ENCODE measurements around the gene ST6GALNAC1.
"Not testable (repeated sequence)": the region's sequence is repeated elsewhere in the genome, so short reads cannot be mapped to it uniquely, and the experiment has no call there.

The ST6GALNAC1 gene

DNA sequence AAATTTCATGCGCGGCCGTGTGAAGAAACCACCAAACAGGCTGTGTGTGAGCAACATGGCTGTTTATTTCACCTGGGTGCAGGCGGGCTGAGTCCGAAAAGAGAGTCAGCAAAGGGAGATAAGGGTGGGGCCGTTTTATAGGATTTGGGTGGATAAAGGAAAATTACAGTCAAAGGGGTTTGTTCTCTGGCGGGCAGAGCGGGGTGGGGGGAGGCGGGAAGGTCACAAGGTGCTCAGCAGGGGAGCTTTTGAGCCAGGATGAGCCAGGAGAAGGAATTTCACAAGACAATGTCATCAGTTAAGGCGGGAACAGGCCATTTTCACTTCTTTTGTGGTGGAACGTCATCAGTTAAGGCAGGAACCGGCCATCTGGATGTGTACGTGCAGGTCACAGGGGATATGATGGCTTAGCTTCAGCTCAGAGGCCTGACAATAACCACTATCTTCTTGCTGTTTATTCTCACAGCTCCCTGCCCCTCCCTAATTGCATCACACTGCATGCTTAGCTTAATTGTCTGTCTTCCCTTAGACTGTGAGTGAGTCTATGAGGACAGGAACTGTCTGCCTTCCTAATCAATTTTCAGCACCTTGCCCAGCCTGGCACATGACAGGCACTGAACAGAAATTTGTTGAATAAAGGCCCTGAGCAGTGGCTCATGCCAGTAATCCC, 32.3 kb downstream of the ST6GALNAC1 start:
- H3K4me3 ChIP-seq (ENCODE audit: low read length in 2 of 2); H2AK5ac ChIP-seq (ENCODE audit: low read depth, low read length); H3K4me1 ChIP-seq (ENCODE audit: control insufficient read depth in 2 of 2, insufficient read depth in 1 of 2, low read depth in 1 of 2, low read length in 2 of 2); DNase-seq (ENCODE audit: low spot score); H2AFZ ChIP-seq (ENCODE audit: low read length); H3K23ac ChIP-seq (ENCODE audit: low read depth, low read length, poor library complexity); H2BK120ac ChIP-seq (ENCODE audit: low read depth, low read length); H3K4me2 ChIP-seq (ENCODE audit: insufficient read depth, low read length, poor library complexity, severe bottlenecking); H3K27me3 ChIP-seq (ENCODE audit: control insufficient read depth in 3 of 3, insufficient read depth in 3 of 3, low read depth in 1 of 3, low read length in 3 of 3); H3K18ac ChIP-seq (ENCODE audit: low read length); H2BK15ac ChIP-seq (ENCODE audit: low read length); H3K9me3 ChIP-seq (replicated peaks in 1 of 2; ENCODE audit: control insufficient read depth in 2 of 2, insufficient read depth in 1 of 2, low read depth in 1 of 2, low read length in 2 of 2); H2BK12ac ChIP-seq (ENCODE audit: low read length); H3K79me1 ChIP-seq (ENCODE audit: low read depth, low read length); H3K4ac ChIP-seq (ENCODE audit: low read length); H4K91ac ChIP-seq (ENCODE audit: low read depth, low read length, poor library complexity); H3K14ac ChIP-seq (ENCODE audit: low read length); H3K36me3 ChIP-seq (replicated peaks in 1 of 2; ENCODE audit: control insufficient read depth in 2 of 2, insufficient read depth in 2 of 2, low read length in 2 of 2); H3K9ac ChIP-seq (ENCODE audit: low read depth, low read length, poor library complexity); H4K8ac ChIP-seq (ENCODE audit: low read depth, low read length); H2BK5ac ChIP-seq (ENCODE audit: low read length): not testable (repeated sequence)
- WGBS, 2 donors (ENCODE audit: extremely low coverage in 2 of 2, insufficient read length in 2 of 2, insufficient replicate concordance in 1 of 2) = no CpG with 5 or more reads among the region's 13 CpGs
- peak overlapping the region; percentile 14 for H3K27ac ChIP-seq (replicated peaks; ENCODE audit: low read length)

DNA sequence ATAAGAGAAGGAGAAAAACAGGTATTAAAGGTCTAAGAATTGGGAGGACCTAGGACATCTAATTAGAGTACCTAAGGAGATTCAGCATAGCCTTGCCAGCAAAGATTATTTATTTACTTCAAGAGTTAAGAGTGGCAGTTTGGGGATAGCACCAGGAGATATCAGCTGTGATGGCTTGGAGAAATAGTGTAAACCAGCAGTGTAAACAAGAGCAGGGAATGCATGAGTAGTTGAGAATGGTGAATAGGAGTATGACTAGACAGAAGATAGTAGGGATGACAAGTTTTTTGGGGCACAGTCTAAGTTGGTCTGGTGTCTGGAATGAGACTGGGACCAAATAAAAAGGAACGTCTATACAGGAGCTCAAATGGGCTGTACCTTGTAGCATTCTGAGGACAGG, 36.9 kb downstream of the ST6GALNAC1 start:
- not testable (repeated sequence) for H3K4ac ChIP-seq (ENCODE audit: low read length); H3K4me2 ChIP-seq (ENCODE audit: insufficient read depth, low read length, poor library complexity, severe bottlenecking); H3K18ac ChIP-seq (ENCODE audit: low read length); H3K23ac ChIP-seq (ENCODE audit: low read depth, low read length, poor library complexity); H3K4me1 ChIP-seq (ENCODE audit: control insufficient read depth in 2 of 2, insufficient read depth in 1 of 2, low read depth in 1 of 2, low read length in 2 of 2); H3K79me1 ChIP-seq (ENCODE audit: low read depth, low read length); H3K14ac ChIP-seq (ENCODE audit: low read length); H2BK5ac ChIP-seq (ENCODE audit: low read length); H4K8ac ChIP-seq (ENCODE audit: low read depth, low read length); H2AK5ac ChIP-seq (ENCODE audit: low read depth, low read length); H3K9me3 ChIP-seq (replicated peaks in 1 of 2; ENCODE audit: control insufficient read depth in 2 of 2, insufficient read depth in 1 of 2, low read depth in 1 of 2, low read length in 2 of 2); H2BK12ac ChIP-seq (ENCODE audit: low read length); H3K27me3 ChIP-seq (ENCODE audit: control insufficient read depth in 3 of 3, insufficient read depth in 3 of 3, low read depth in 1 of 3, low read length in 3 of 3); H2BK120ac ChIP-seq (ENCODE audit: low read depth, low read length); H4K91ac ChIP-seq (ENCODE audit: low read depth, low read length, poor library complexity); DNase-seq (ENCODE audit: low spot score); H3K27ac ChIP-seq (replicated peaks; ENCODE audit: low read length); H3K36me3 ChIP-seq (replicated peaks in 1 of 2; ENCODE audit: control insufficient read depth in 2 of 2, insufficient read depth in 2 of 2, low read length in 2 of 2); H2AFZ ChIP-seq (ENCODE audit: low read length); H3K4me3 ChIP-seq (ENCODE audit: low read length in 2 of 2); H3K9ac ChIP-seq (ENCODE audit: low read depth, low read length, poor library complexity); H2BK15ac ChIP-seq (ENCODE audit: low read length)
- WGBS, 2 donors (ENCODE audit: extremely low coverage in 2 of 2, insufficient read length in 2 of 2, insufficient replicate concordance in 1 of 2) = no CpG with 5 or more reads among the region's 1 CpG

DNA sequence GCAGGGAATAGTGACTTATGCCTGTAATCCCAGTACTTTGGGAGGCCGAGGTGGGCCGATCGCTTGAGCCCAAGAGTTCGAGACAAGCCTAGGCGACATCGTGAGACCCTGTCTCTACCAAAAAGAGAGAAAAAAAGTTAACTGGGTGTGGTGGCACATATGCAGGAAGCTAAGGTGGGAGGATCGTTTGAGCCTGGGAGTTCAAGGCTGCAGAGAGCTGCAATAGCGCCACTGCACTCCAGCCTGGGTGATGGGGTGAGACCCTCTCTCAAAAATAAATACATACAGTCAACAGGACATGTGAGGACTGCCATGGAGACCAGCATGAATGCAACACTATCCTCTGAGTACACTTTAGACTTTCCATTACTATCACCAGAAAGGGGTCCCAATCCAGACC, 42.5 kb downstream of the ST6GALNAC1 start:
- no peak overlapping the region for H3K18ac ChIP-seq (ENCODE audit: low read length)
- no peaks in the 10 kb centered on the region for H3K79me1 ChIP-seq (ENCODE audit: low read depth, low read length)
- no peak overlapping the region for H2AK5ac ChIP-seq (ENCODE audit: low read depth, low read length)
- no peak overlapping the region for H3K14ac ChIP-seq (ENCODE audit: low read length)
- peaks cover 0 to 2% of the 10 kb centered on the region in 2 donors for H3K4me1 ChIP-seq (ENCODE audit: control insufficient read depth in 2 of 2, insufficient read depth in 1 of 2, low read depth in 1 of 2, low read length in 2 of 2)
- H3K4ac ChIP-seq (ENCODE audit: low read length) = no peak overlapping the region
- H4K8ac ChIP-seq (ENCODE audit: low read depth, low read length) = no peak overlapping the region
- peaks cover 0 to 18% (median 0%) of the 10 kb centered on the region in 3 experiments for H3K27me3 ChIP-seq (ENCODE audit: control insufficient read depth in 3 of 3, insufficient read depth in 3 of 3, low read depth in 1 of 3, low read length in 3 of 3)
- no peak overlapping the region for H3K9ac ChIP-seq (ENCODE audit: low read depth, low read length, poor library complexity)
- H3K36me3 ChIP-seq (replicated peaks in 1 of 2; ENCODE audit: control insufficient read depth in 2 of 2, insufficient read depth in 2 of 2, low read length in 2 of 2) = no peaks in the 10 kb centered on the region
- WGBS, 2 donors (ENCODE audit: extremely low coverage in 2 of 2, insufficient read length in 2 of 2, insufficient replicate concordance in 1 of 2) = no CpG with 5 or more reads among the region's 8 CpGs
- H2AFZ ChIP-seq (ENCODE audit: low read length) = no peak overlapping the region
- no peak for DNase-seq (ENCODE audit: low spot score)
- H3K4me2 ChIP-seq (ENCODE audit: insufficient read depth, low read length, poor library complexity, severe bottlenecking) = no peak overlapping the region
- no peak overlapping the region for H2BK12ac ChIP-seq (ENCODE audit: low read length)
- H3K4me3 ChIP-seq (ENCODE audit: low read length in 2 of 2) = no peak overlapping the region
- H3K9me3 ChIP-seq (replicated peaks in 1 of 2; ENCODE audit: control insufficient read depth in 2 of 2, insufficient read depth in 1 of 2, low read depth in 1 of 2, low read length in 2 of 2) = peaks cover 0 to 4% of the 10 kb centered on the region in 2 donors
- H3K23ac ChIP-seq (ENCODE audit: low read depth, low read length, poor library complexity) = no peak overlapping the region
- no peak overlapping the region for H2BK15ac ChIP-seq (ENCODE audit: low read length)
- no peak overlapping the region for H2BK120ac ChIP-seq (ENCODE audit: low read depth, low read length)
- no peak overlapping the region for H2BK5ac ChIP-seq (ENCODE audit: low read length)
- H4K91ac ChIP-seq (ENCODE audit: low read depth, low read length, poor library complexity) = no peak overlapping the region
- no peak overlapping the region for H3K27ac ChIP-seq (replicated peaks; ENCODE audit: low read length)

DNA sequence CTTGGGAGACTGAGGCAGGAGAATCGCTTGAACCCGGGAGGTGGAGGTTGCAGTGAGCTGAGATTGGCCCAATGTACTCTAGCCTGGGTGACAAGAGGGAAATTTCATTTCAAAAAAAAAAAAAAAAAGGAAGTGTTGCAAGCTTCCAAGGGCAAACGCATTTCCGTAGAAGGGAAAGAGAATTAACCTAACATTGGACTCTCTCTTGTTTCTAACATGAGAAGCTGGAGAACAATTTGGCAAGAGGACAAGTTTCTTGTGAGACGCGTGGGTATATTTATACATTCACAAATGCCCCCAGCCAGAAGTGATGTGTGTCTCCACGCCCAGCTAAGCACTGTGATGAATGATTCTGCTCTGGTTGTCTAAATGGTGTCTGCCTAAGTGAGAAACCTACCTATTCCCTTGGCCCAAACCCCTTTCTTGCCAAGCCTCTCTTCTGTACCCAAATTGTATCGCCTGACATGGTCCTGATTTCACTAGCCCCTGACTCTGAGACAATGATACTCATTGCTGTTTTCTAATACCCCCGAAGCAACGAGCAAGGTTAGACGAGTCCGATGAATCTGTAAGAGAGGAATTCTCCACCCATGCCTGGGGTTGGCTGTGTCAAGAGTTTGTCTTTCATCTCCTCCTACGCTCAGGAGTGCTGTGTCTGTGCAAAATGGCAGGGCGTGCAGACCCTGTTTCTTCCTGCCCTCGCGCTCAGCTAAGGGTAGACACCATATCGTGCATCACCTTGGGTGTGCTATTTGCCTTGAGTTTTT, 43.7 kb downstream of the ST6GALNAC1 start:
- H3K4ac ChIP-seq (ENCODE audit: low read length) = no peak overlapping the region
- no peak overlapping the region for H3K27ac ChIP-seq (replicated peaks; ENCODE audit: low read length)
- no peak overlapping the region for H4K91ac ChIP-seq (ENCODE audit: low read depth, low read length, poor library complexity)
- no peak overlapping the region for H2BK120ac ChIP-seq (ENCODE audit: low read depth, low read length)
- no peak overlapping the region for H2BK12ac ChIP-seq (ENCODE audit: low read length)
- peaks cover 0 to 16% (median 0%) of the 10 kb centered on the region in 3 experiments for H3K27me3 ChIP-seq (ENCODE audit: control insufficient read depth in 3 of 3, insufficient read depth in 3 of 3, low read depth in 1 of 3, low read length in 3 of 3)
- H4K8ac ChIP-seq (ENCODE audit: low read depth, low read length) = no peak overlapping the region
- H3K9ac ChIP-seq (ENCODE audit: low read depth, low read length, poor library complexity) = no peak overlapping the region
- H3K36me3 ChIP-seq (replicated peaks in 1 of 2; ENCODE audit: control insufficient read depth in 2 of 2, insufficient read depth in 2 of 2, low read length in 2 of 2) = no peaks in the 10 kb centered on the region
- H3K23ac ChIP-seq (ENCODE audit: low read depth, low read length, poor library complexity) = no peak overlapping the region
- H2AK5ac ChIP-seq (ENCODE audit: low read depth, low read length) = no peak overlapping the region
- H2AFZ ChIP-seq (ENCODE audit: low read length) = no peak overlapping the region
- H3K9me3 ChIP-seq (replicated peaks in 1 of 2; ENCODE audit: control insufficient read depth in 2 of 2, insufficient read depth in 1 of 2, low read depth in 1 of 2, low read length in 2 of 2) = peaks cover 0 to 4% of the 10 kb centered on the region in 2 donors
- H2BK15ac ChIP-seq (ENCODE audit: low read length) = no peak overlapping the region
- no peaks in the 10 kb centered on the region for H3K79me1 ChIP-seq (ENCODE audit: low read depth, low read length)
- DNase-seq (ENCODE audit: low spot score) = no peak
- no peak overlapping the region for H3K18ac ChIP-seq (ENCODE audit: low read length)
- H2BK5ac ChIP-seq (ENCODE audit: low read length) = no peak overlapping the region
- no peak overlapping the region for H3K4me2 ChIP-seq (ENCODE audit: insufficient read depth, low read length, poor library complexity, severe bottlenecking)
- no CpG with 5 or more reads among the region's 17 CpGs for WGBS, 2 donors (ENCODE audit: extremely low coverage in 2 of 2, insufficient read length in 2 of 2, insufficient replicate concordance in 1 of 2)
- peak overlapping the region in 1 of 2 donors; percentile 48 for H3K4me3 ChIP-seq (ENCODE audit: low read length in 2 of 2)
- H3K4me1 ChIP-seq (ENCODE audit: control insufficient read depth in 2 of 2, insufficient read depth in 1 of 2, low read depth in 1 of 2, low read length in 2 of 2) = no peaks in the 10 kb centered on the region
- no peak overlapping the region for H3K14ac ChIP-seq (ENCODE audit: low read length)

All from neuronal stem cell (in vitro differentiated cells).